Measurements from ENCODE around the gene RBBP8.

Gene RBBP8

DNA sequence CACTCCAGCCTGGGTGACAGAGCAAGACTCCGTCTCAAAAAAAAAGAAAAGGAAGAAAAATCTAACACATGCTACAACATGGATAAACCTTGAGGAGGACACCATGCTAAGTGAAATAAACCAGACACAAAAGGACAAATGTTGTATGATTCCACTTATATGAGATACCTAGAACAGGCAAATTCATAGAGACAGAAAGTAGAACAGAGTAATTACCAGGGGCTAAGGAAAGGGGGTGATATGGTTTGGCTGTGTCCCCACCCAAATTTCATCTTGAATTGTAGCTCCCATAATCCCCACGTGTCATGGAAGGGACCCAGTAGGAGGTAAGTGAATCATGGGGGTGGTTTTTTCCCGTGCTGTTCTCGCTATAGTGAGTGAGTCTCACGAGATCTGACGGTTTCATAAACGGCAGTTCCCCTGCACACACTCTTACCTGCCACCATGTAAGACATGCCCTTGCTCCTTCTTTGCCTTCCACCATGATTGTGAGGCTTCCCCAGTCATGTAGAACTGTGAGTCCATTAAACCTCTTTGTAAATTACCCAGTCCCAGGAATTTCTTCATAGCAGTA lies 110.8 kb downstream of the RBBP8 start:
- no peak overlapping the region for H3K4me2 ChIP-seq (ENCODE audit: low read depth, low read length, poor library complexity, severe bottlenecking)
- H3K27ac ChIP-seq (ENCODE audit: low read depth, low read length): no peak overlapping the region
- no peak overlapping the region for H3K9ac ChIP-seq (ENCODE audit: low read length)
- TF ChIP-seq EZH2phosphoT487 (conservative IDR thresholded peaks at IDR 0.05; ENCODE audit: low read length): no peak
- TF ChIP-seq, protein P1, sequence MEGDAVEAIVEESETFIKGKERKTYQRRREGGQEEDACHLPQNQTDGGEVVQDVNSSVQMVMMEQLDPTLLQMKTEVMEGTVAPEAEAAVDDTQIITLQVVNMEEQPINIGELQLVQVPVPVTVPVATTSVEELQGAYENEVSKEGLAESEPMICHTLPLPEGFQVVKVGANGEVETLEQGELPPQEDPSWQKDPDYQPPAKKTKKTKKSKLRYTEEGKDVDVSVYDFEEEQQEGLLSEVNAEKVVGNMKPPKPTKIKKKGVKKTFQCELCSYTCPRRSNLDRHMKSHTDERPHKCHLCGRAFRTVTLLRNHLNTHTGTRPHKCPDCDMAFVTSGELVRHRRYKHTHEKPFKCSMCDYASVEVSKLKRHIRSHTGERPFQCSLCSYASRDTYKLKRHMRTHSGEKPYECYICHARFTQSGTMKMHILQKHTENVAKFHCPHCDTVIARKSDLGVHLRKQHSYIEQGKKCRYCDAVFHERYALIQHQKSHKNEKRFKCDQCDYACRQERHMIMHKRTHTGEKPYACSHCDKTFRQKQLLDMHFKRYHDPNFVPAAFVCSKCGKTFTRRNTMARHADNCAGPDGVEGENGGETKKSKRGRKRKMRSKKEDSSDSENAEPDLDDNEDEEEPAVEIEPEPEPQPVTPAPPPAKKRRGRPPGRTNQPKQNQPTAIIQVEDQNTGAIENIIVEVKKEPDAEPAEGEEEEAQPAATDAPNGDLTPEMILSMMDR (IDR thresholded peaks at IDR 0.05; ENCODE audit: insufficient read depth, low read length, poor library complexity, severe bottlenecking): no peak
- H2AFZ ChIP-seq (ENCODE audit: low read depth, low read length, severe bottlenecking): no peak overlapping the region
- H3F3A ChIP-seq (ENCODE audit: insufficient read depth): no peaks in the 10 kb centered on the region
- H3K79me2 ChIP-seq (ENCODE audit: insufficient read depth, low read length): no peaks in the 10 kb centered on the region
- no peaks in the 10 kb centered on the region for H3K27me3 ChIP-seq (ENCODE audit: low read length)
- no peak overlapping the region for H3K4me3 ChIP-seq (ENCODE audit: insufficient read depth, low read length, poor library complexity, severe bottlenecking)
- no peaks in the 10 kb centered on the region for H3K9me3 ChIP-seq (ENCODE audit: insufficient read depth, low read length)
- no peaks in the 10 kb centered on the region for H3K9me2 ChIP-seq (replicated peaks; ENCODE audit: insufficient read depth, low read length)
- H4K20me1 ChIP-seq (ENCODE audit: low read depth, low read length): no peaks in the 10 kb centered on the region
- H3K36me3 ChIP-seq (ENCODE audit: low read length): no peaks in the 10 kb centered on the region

DNA sequence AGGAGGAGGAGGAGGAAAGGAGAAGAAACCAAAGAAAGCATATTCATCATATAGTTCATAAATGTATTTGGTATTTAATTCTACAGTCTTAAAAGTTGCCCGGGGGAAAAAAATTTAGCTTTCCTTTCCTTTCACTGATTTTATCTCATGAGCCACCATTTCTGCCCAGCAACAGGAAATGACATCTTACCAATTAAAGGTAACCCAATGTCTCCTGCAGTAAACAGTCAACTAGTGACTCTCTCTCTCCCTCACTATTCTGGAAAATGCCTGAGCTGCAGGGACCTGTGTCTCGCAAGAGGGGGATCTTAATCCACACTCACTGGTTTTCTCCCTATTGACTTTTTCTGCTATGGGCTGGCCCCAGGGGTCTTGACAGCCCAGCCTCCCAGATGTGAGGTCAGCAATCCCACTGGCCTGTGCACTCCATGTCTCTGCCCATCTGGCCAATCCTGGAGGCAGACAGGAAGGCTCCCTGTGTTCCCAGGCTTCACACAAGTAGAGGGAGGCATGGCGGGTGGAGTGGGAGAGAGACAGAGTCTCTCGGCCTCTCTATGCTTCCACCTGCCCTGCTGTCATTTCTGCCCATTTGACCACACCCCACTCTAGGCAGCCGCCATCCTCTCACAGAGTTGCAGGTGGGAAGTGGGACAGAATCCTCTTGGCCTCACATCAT lies 116.7 kb downstream of the RBBP8 start:
- Histone ChIP-seq H2AFZ (ENCODE audit: low read depth, low read length, severe bottlenecking) (no peak overlapping the region), H3K9me2 (replicated peaks; ENCODE audit: insufficient read depth, low read length) (no peaks in the 10 kb centered on the region), H4K20me1 (ENCODE audit: low read depth, low read length) (no peaks in the 10 kb centered on the region), H3K4me3 (ENCODE audit: insufficient read depth, low read length, poor library complexity, severe bottlenecking) (no peak overlapping the region), H3F3A (ENCODE audit: insufficient read depth) (no peaks in the 10 kb centered on the region), H3K27me3 (ENCODE audit: low read length) (no peaks in the 10 kb centered on the region), H3K9ac (ENCODE audit: low read length) (no peak overlapping the region), H3K4me2 (ENCODE audit: low read depth, low read length, poor library complexity, severe bottlenecking) (no peak overlapping the region), H3K27ac (ENCODE audit: low read depth, low read length) (no peak overlapping the region), H3K9me3 (ENCODE audit: insufficient read depth, low read length) (no peaks in the 10 kb centered on the region), H3K36me3 (ENCODE audit: low read length) (no peaks in the 10 kb centered on the region), H3K79me2 (ENCODE audit: insufficient read depth, low read length) (no peaks in the 10 kb centered on the region)
- TF ChIP-seq, protein P1 (IDR thresholded peaks at IDR 0.05; ENCODE audit: insufficient read depth, low read length, poor library complexity, severe bottlenecking): no peak
- TF ChIP-seq EZH2phosphoT487 (conservative IDR thresholded peaks at IDR 0.05; ENCODE audit: low read length): no peak

GRCh38 chr18:23053776-23054457 lies 120.8 kb downstream of the RBBP8 start:
- no peaks in the 10 kb centered on the region for H4K20me1 ChIP-seq (ENCODE audit: low read depth, low read length)
- no peak overlapping the region for H3K9ac ChIP-seq (ENCODE audit: low read length)
- H3K9me3 ChIP-seq (ENCODE audit: insufficient read depth, low read length): no peaks in the 10 kb centered on the region
- TF ChIP-seq, protein P1 (IDR thresholded peaks at IDR 0.05; ENCODE audit: insufficient read depth, low read length, poor library complexity, severe bottlenecking): no peak
- no peak for TF ChIP-seq EZH2phosphoT487 (conservative IDR thresholded peaks at IDR 0.05; ENCODE audit: low read length)
- no peaks in the 10 kb centered on the region for H3K9me2 ChIP-seq (replicated peaks; ENCODE audit: insufficient read depth, low read length)
- no peak overlapping the region for H3K4me2 ChIP-seq (ENCODE audit: low read depth, low read length, poor library complexity, severe bottlenecking)
- H3F3A ChIP-seq (ENCODE audit: insufficient read depth): no peaks in the 10 kb centered on the region
- no peak overlapping the region for H2AFZ ChIP-seq (ENCODE audit: low read depth, low read length, severe bottlenecking)
- no peaks in the 10 kb centered on the region for H3K27me3 ChIP-seq (ENCODE audit: low read length)
- no peaks in the 10 kb centered on the region for H3K36me3 ChIP-seq (ENCODE audit: low read length)
- no peak overlapping the region for H3K4me3 ChIP-seq (ENCODE audit: insufficient read depth, low read length, poor library complexity, severe bottlenecking)
- no peaks in the 10 kb centered on the region for H3K79me2 ChIP-seq (ENCODE audit: insufficient read depth, low read length)
- no peak overlapping the region for H3K27ac ChIP-seq (ENCODE audit: low read depth, low read length)
